Fibroblast of skin of scalp (primary cell): ENCODE results near the gene FKRP.
A peak's percentile ranks its signal among the peaks of the same experiment; 100 is the strongest.

Experiments
- DNase-seq: peaks from one replicate; pipeline ENCODE4 v3.0.0-alpha.2; 2013

FKRP gene

GRCh38 chr19:46719629-46720502 lies 26.0 kb upstream of the FKRP start:
- DNase-seq = no peak

GRCh38 chr19:46720503-46721239 lies 25.2 kb upstream of the FKRP start:
- no peak for DNase-seq

GRCh38 chr19:46721269-46722003 lies 24.4 kb upstream of the FKRP start:
- no peak for DNase-seq

GRCh38 chr19:46722004-46722380 lies 23.9 kb upstream of the FKRP start:
- no peak for DNase-seq

GRCh38 chr19:46722421-46723022 lies 23.3 kb upstream of the FKRP start:
- DNase-seq = no peak

- DNase-seq = no peak
Measured at GRCh38 chr19:46723023-46723461, 22.8 kb upstream of the FKRP start.

GRCh38 chr19:46723471-46723870 lies 22.4 kb upstream of the FKRP start:
- DNase-seq = no peak

- no peak for DNase-seq
Measured at GRCh38 chr19:46724468-46724867, 21.4 kb upstream of the FKRP start.

GRCh38 chr19:46725036-46725820 lies 20.6 kb upstream of the FKRP start:
- no peak for DNase-seq

GRCh38 chr19:46725859-46726393 lies 19.9 kb upstream of the FKRP start:
- DNase-seq = no peak

- no peak for DNase-seq
Measured at GRCh38 chr19:46726551-46726950, 19.3 kb upstream of the FKRP start.

GRCh38 chr19:46726971-46727501 lies 18.8 kb upstream of the FKRP start:
- DNase-seq = no peak

- DNase-seq = no peak
Measured at GRCh38 chr19:46727757-46728156, 18.1 kb upstream of the FKRP start.

GRCh38 chr19:46728208-46728607 lies 17.6 kb upstream of the FKRP start:
- no peak for DNase-seq

- DNase-seq = peak; percentile 50
Measured at GRCh38 chr19:46728693-46729339, 17.0 kb upstream of the FKRP start.

GRCh38 chr19:46729696-46730095 lies 16.2 kb upstream of the FKRP start:
- DNase-seq = no peak

GRCh38 chr19:46730187-46730586 lies 15.7 kb upstream of the FKRP start:
- DNase-seq = no peak

GRCh38 chr19:46730595-46730994 lies 15.3 kb upstream of the FKRP start:
- DNase-seq = no peak

GRCh38 chr19:46731007-46731501 lies 14.8 kb upstream of the FKRP start:
- DNase-seq = peak; percentile 70

GRCh38 chr19:46731584-46731983 lies 14.3 kb upstream of the FKRP start:
- no peak for DNase-seq
